ENCODE measurements around the gene HNRNPA1. TPM values are rescaled to one million over a fixed set of nuclear protein-coding genes. Genes with fewer than 3 reads are reported as not detected.
A peak's percentile ranks its signal among the peaks of the same experiment; 100 is the strongest.
"Not testable (repeated sequence)": the region's sequence is repeated elsewhere in the genome, so short reads cannot be mapped to it uniquely, and the experiment has no call there.

Gene HNRNPA1
- total RNA-seq, 1 donor from 2014 or later = 239 TPM

- no peak for DNase-seq (ENCODE audit: low read depth in 2 of 2)
Measured at GRCh38 chr12:54273981-54274380, 6.5 kb upstream of the HNRNPA1 start.

GRCh38 chr12:54276368-54276767 is 4.2 kb upstream of the HNRNPA1 start:
- peak in 1 of 2 donors; percentile 29 for DNase-seq (ENCODE audit: low read depth in 2 of 2)

- DNase-seq (ENCODE audit: low read depth in 2 of 2) = peak in 1 of 2 donors; percentile 33
Measured at GRCh38 chr12:54277823-54278276, 2.7 kb upstream of the HNRNPA1 start.

- DNase-seq (ENCODE audit: low read depth in 2 of 2) = no peak
Measured at GRCh38 chr12:54279227-54279631, 1.3 kb upstream of the HNRNPA1 start.

- peak; percentile 99 to 100 for DNase-seq (ENCODE audit: low read depth in 2 of 2)
Measured at GRCh38 chr12:54279632-54280467, 676 bp upstream of the HNRNPA1 start, which contains the start of gene CBX5. CBX5 (minus strand) TSS chr12:54280122; CDS start chr12:54257650, 22,472 bp downstream.

- DNase-seq (ENCODE audit: low read depth in 2 of 2) = not testable (repeated sequence)
Measured at GRCh38 chr12:54281261-54281638, 724 bp downstream of the HNRNPA1 start.

GRCh38 chr12:54281694-54282093 is 1.2 kb downstream of the HNRNPA1 start:
- DNase-seq (ENCODE audit: low read depth in 2 of 2) = not testable (repeated sequence)

- no peak for DNase-seq (ENCODE audit: low read depth in 2 of 2)
Measured at GRCh38 chr12:54282949-54283593, 2.5 kb downstream of the HNRNPA1 start.

GRCh38 chr12:54284070-54284780 is 3.7 kb downstream of the HNRNPA1 start:
- not testable (repeated sequence) for DNase-seq (ENCODE audit: low read depth in 2 of 2)

- no peak for DNase-seq (ENCODE audit: low read depth in 2 of 2)
Measured at GRCh38 chr12:54285150-54286041, 4.9 kb downstream of the HNRNPA1 start.

- DNase-seq (ENCODE audit: low read depth in 2 of 2) = no peak
Measured at GRCh38 chr12:54286042-54287030, 5.8 kb downstream of the HNRNPA1 start.

- DNase-seq (ENCODE audit: low read depth in 2 of 2) = no peak
Measured at GRCh38 chr12:54287261-54288157, 7.0 kb downstream of the HNRNPA1 start.

- DNase-seq (ENCODE audit: low read depth in 2 of 2) = no peak
Measured at GRCh38 chr12:54292083-54292930, 11.8 kb downstream of the HNRNPA1 start.

- DNase-seq (ENCODE audit: low read depth in 2 of 2) = no peak
Measured at GRCh38 chr12:54292931-54293241, 12.4 kb downstream of the HNRNPA1 start.

- DNase-seq (ENCODE audit: low read depth in 2 of 2) = peak; percentile 37 to 51
Measured at GRCh38 chr12:54294152-54294952, 13.8 kb downstream of the HNRNPA1 start.

GRCh38 chr12:54294953-54295566 is 14.5 kb downstream of the HNRNPA1 start:
- DNase-seq (ENCODE audit: low read depth in 2 of 2) = no peak
